ENCODE measurements around the gene ADGRB3. TPM values are rescaled to one million over a fixed set of nuclear protein-coding genes. Genes with fewer than 3 reads are reported as not detected.

ADGRB3 gene
- total RNA-seq, 1 donor from 2014 or later = 8.9 TPM

- no peak for TF ChIP-seq CTCF (IDR thresholded peaks at IDR 0.05)
- no peaks in the 10 kb centered on the region for H3K27me3 Mint-ChIP-seq (ENCODE audit: unreplicated experiment)
- no peak overlapping the region for H3K27ac Mint-ChIP-seq (ENCODE audit: unreplicated experiment)
- H3K4me3 Mint-ChIP-seq (ENCODE audit: unreplicated experiment) = no peak overlapping the region
- H3K9me3 Mint-ChIP-seq (ENCODE audit: unreplicated experiment) = no peaks in the 10 kb centered on the region
- no peaks in the 10 kb centered on the region for H3K36me3 Mint-ChIP-seq (ENCODE audit: unreplicated experiment)
- no peak for DNase-seq (ENCODE audit: extremely low spot score, unreplicated experiment)
- H3K4me1 Mint-ChIP-seq (ENCODE audit: unreplicated experiment) = peaks cover 4% of the 10 kb centered on the region
Measured at GRCh38 chr6:68726992-68727391, 91.9 kb downstream of the ADGRB3 start.

GRCh38 chr6:68727699-68728098 is 92.6 kb downstream of the ADGRB3 start:
- Mint-ChIP-seq H3K27ac (ENCODE audit: unreplicated experiment) (no peak overlapping the region), H3K4me3 (ENCODE audit: unreplicated experiment) (no peak overlapping the region), H3K4me1 (ENCODE audit: unreplicated experiment) (peaks cover 4% of the 10 kb centered on the region), H3K9me3 (ENCODE audit: unreplicated experiment) (no peaks in the 10 kb centered on the region), H3K27me3 (ENCODE audit: unreplicated experiment) (no peaks in the 10 kb centered on the region), H3K36me3 (ENCODE audit: unreplicated experiment) (no peaks in the 10 kb centered on the region)
- DNase-seq (ENCODE audit: extremely low spot score, unreplicated experiment) = no peak
- TF ChIP-seq CTCF (IDR thresholded peaks at IDR 0.05) = no peak

GRCh38 chr6:68728159-68728979 is 93.3 kb downstream of the ADGRB3 start:
- H3K36me3 Mint-ChIP-seq (ENCODE audit: unreplicated experiment) = peaks cover 2% of the 10 kb centered on the region
- H3K4me3 Mint-ChIP-seq (ENCODE audit: unreplicated experiment) = no peak overlapping the region
- H3K27me3 Mint-ChIP-seq (ENCODE audit: unreplicated experiment) = no peaks in the 10 kb centered on the region
- TF ChIP-seq CTCF (IDR thresholded peaks at IDR 0.05) = no peak
- H3K9me3 Mint-ChIP-seq (ENCODE audit: unreplicated experiment) = peaks cover 3% of the 10 kb centered on the region
- H3K4me1 Mint-ChIP-seq (ENCODE audit: unreplicated experiment) = peaks cover 4% of the 10 kb centered on the region
- DNase-seq (ENCODE audit: extremely low spot score, unreplicated experiment) = no peak
- no peak overlapping the region for H3K27ac Mint-ChIP-seq (ENCODE audit: unreplicated experiment)

- no peaks in the 10 kb centered on the region for H3K27me3 Mint-ChIP-seq (ENCODE audit: unreplicated experiment)
- peaks cover 2% of the 10 kb centered on the region for H3K36me3 Mint-ChIP-seq (ENCODE audit: unreplicated experiment)
- peaks cover 3% of the 10 kb centered on the region for H3K9me3 Mint-ChIP-seq (ENCODE audit: unreplicated experiment)
- peaks cover 5% of the 10 kb centered on the region for H3K4me1 Mint-ChIP-seq (ENCODE audit: unreplicated experiment)
- DNase-seq (ENCODE audit: extremely low spot score, unreplicated experiment) = no peak
- TF ChIP-seq CTCF (IDR thresholded peaks at IDR 0.05) = no peak
- no peak overlapping the region for H3K4me3 Mint-ChIP-seq (ENCODE audit: unreplicated experiment)
- no peak overlapping the region for H3K27ac Mint-ChIP-seq (ENCODE audit: unreplicated experiment)
Measured at GRCh38 chr6:68729377-68729903, 94.4 kb downstream of the ADGRB3 start.

- Mint-ChIP-seq H3K36me3 (ENCODE audit: unreplicated experiment) (peaks cover 2% of the 10 kb centered on the region), H3K9me3 (ENCODE audit: unreplicated experiment) (peaks cover 3% of the 10 kb centered on the region), H3K27ac (ENCODE audit: unreplicated experiment) (no peak overlapping the region), H3K4me3 (ENCODE audit: unreplicated experiment) (no peak overlapping the region), H3K27me3 (ENCODE audit: unreplicated experiment) (no peaks in the 10 kb centered on the region), H3K4me1 (ENCODE audit: unreplicated experiment) (peaks cover 7% of the 10 kb centered on the region)
- TF ChIP-seq CTCF (IDR thresholded peaks at IDR 0.05) = no peak
- no peak for DNase-seq (ENCODE audit: extremely low spot score, unreplicated experiment)
Measured at GRCh38 chr6:68730291-68731054, 95.4 kb downstream of the ADGRB3 start.

Measured in osteocyte (in vitro differentiated cells).